GM21367 (cell line): ENCODE data around the gene GSTM2.
"Not testable (repeated sequence)": the region's sequence is repeated elsewhere in the genome, so short reads cannot be mapped to it uniquely, and the experiment has no call there.

ENCODE experiments used
- ATAC-seq: cut with Tn5 transposase; IDR thresholded peaks from one replicate; pipeline ENCODE4 v1.9.1; 2021; ENCODE audit not compliant: unreplicated experiment

Gene GSTM2

DNA sequence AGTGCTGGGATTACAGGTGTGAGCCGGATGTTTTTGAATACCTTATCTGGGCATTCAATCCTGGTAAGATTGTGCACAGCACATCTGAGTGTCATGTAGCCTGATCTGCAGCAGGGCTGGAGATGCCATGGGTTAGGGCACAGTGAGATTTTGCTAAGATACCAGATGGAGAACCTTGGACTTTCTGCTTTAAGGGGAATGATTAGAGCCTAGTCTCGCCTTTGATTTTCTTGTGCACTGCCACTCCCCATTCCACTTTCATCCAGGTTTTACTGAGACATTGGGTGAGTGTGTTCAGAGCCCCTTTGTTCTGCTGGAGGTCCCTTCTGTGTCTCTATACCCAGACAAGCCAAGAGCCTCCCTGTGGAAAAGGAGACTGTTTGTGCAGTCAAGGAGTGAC is 6.0 kb downstream of the GSTM2 start:
- not testable (repeated sequence) for ATAC-seq

DNA sequence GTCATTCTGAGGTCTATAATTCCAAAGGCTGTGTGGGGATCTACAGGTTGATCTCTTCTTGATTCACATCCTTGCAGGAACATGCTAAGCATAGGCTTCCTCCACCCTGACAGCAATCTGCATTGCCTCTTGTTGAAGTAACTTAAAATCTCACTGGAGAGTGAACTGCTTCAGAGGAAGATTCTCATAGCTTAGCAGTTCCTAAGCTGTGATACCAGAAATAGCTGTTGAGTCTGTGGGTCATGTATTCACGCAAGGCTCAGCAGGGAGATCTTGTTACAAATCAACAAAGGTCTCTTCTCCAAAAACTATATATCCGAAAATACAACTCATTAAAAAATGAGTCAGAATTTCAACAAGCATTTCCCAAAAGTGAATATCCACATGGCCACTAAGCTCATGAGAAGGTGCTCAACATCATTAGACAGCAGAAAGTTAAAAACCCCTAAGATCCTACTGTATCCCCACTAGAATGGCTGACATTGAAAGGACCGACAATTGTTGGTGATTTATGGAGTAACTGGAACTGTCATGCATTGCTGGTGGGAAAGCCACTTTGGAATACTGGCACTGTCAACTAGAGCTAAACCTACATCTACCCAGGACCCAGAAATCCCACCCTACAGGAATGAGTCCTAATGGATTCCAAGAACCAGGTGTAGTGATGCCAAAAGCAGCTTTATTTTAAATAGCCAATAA is 9.0 kb downstream of the GSTM2 start:
- ATAC-seq, result not testable (repeated sequence)

DNA sequence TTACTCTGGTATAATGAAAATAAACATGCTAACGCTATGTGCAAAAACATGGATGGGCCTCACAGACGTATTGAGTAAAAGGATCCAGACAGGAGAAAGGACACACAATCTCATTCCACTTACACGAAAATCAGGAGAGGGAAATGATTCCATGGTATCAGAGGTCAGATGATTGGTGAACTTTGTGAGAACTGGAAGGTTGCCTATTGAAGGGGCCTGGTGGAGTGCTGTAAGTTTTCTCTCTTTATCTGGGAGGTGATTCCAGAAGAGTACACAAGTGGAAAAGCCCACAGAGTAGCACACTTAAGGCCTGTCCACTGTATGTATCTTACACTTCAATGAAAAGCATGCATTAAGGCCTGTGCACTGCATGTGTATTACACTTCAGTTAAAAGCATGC is 9.6 kb downstream of the GSTM2 start:
- no peak for ATAC-seq

DNA sequence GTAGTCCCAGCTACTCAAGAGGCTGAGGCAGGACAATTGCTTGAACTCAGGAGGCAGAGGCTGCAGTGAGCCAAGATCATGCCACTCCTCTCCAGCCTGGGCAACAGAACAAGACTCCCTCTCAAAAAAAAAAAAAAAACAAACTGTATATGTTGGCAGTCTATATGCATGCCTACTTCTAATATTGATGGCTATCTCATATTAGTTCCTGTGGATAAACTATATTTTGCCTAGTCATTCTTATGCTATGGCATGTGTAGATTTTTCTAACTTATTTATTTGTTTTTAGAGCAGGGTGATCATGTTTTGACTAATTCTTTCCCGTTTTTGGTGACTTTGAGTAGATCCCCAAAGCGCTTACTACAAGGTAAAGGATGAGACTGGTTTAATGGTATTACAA is 10.8 kb downstream of the GSTM2 start:
- not testable (repeated sequence) for ATAC-seq

DNA sequence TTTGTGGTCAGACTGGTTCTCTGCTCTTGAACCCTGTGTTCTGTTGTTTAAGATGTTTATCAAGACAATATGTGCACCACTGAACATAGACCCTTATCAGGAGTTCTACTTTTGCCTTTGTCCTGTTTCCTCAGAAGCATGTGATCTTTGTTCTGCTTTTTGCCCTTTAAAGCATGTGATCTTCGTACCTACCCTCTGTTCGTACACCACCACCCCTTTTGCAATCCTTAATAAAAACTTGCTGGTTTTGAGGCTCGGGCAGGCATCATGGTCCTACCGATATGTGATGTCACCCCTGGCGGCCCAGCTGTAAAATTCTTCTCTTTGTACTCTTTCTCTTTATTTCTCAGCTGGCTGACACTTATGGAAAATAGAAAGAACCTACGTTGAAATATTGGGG is 16.9 kb downstream of the GSTM2 start:
- not testable (repeated sequence) for ATAC-seq

DNA sequence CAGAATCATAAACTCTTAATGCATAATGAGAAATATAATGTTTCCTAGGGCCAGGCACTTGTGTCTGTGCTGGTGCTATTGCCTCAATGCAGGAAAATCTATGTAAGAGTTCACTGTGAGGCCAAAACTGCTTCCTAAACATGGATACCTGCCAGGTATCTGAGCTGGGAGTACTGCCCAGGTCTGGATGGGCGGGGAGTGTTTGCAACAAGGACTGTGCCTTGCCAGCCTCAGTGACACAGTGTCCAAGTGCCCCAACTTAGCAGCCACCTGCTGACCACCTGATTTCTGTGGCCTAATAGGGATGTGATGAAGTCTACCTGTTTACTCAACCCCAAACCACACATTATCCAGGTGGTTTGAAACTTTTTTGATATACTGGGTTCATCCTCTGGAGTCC is 17.5 kb downstream of the GSTM2 start:
- ATAC-seq, result not testable (repeated sequence)

DNA sequence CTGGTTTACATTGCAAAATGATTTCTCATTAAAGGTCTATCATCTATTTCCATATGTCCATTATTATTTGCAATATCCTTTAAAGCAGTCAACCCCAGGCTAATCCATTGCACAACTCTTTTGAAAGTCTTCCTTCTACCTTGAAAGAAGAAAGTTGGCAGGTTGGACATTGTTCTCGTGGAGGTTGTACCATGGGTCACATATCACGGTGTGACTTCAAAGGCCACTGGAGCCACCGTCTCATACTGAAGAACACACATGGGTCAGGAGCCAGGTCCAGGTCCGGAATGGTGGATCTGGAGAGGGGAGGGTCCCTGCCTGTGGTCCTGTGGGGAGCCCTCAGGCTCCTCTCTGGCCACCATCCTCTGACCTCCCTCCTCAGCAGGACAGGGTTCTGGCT is 18.0 kb downstream of the GSTM2 start:
- not testable (repeated sequence) for ATAC-seq

DNA sequence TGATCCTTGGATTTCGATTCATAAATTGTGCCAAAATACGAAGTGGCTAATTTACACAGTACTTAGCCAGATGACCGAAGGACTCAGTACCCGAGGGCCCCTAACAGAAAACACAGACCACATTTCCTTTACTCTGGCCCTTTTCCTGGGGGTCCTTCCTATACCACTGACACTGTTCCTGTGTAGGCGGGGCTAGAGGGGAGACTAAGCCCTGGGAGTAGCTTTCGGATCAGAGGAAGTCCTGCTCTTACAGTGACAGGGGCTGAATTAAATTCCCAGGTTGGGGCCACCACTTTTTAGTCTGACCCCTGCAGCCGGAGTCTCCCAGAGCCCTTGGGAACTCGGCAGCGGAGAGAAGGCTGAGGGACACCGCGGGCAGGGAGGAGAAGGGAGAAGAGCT is 19.3 kb downstream of the GSTM2 start:
- not testable (repeated sequence) for ATAC-seq

DNA sequence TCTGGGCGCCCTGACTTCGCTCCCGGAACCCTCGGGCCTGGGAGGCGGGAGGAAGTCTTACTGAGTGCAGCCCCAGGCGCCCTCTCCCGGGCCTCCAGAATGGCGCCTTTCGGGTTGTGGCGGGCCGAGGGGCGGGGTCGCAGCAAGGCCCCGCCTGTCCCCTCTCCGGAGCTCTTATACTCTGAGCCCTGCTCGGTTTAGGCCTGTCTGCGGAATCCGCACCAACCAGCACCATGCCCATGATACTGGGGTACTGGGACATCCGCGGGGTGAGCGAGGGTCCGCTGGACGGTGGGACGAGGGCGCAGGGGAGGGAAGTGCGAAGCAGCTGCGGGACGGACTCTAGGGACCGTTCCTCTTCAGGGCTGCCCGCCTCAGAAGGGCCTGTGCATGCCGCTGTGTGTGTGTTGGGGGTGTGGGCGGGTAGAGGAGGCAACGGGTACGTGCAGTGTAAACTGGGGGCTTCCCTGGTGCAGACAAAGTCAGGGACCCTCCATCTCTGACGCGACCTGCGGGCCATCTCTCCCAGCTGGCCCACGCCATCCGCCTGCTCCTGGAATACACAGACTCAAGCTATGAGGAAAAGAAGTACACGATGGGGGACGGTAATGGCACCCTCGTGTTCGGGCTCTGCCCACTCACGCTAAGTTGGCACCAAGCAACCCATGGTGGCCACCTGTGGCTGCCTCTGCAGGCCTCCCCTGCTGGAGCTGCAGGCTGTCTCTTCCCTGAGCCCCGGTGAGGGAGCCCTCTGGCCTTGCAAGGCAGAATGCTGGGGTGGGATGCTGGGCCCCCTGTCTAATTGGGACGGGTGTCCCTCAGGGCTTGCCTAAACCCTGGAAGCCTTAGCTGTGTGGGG is 20.0 kb downstream of the GSTM2 start, which contains the start of gene GSTM1:
GSTM1 (plus strand) TSS at position 177 of the 859 bp plus-strand sequence; CDS start at position 234, 57 bp downstream.
- peak; percentile 95 for ATAC-seq

DNA sequence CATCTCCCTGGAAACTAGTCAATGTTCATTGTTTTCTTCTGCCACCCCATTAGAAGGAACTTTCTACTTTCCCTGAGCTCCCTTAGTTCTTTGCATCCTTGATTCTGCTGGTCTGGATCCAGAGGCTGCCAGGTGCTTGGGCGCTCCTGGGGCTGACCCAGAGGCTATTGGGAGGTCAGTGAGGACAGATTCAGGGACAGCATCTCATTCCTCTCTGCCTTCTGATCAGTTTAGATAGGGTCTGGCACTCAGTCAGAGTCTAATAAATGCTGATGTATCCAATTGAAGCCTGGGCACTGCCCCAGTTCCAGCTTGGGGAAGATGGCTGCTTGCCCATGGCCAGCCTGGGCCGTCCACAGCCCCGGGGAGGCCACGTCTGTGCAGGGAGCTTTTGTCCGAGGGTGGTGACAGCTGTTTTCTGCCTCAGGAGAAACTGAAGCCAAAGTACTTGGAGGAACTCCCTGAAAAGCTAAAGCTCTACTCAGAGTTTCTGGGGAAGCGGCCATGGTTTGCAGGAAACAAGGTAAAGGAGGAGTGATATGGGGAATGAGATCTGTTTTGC is 22.1 kb downstream of the GSTM2 start:
- no peak for ATAC-seq

DNA sequence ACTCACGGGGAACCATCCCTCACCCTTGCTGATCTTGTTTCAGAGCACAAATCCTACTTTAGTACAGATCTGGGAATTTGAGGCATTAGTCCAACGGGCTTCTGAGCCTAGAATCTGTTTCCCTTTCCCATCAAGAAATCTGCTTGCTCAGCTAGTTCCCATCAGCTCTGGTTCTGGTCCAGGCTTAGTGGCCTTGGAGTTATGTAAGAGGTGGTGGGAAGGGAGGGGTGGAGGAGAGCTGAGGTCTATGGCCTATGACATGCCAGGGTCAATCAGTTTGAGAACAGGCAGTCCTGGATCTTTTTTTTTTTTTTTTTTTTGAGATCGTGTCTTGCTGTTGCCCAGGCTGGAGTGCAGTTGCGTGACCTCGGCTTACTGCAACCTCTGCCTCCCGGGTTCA is 23.9 kb downstream of the GSTM2 start:
- no peak for ATAC-seq

DNA sequence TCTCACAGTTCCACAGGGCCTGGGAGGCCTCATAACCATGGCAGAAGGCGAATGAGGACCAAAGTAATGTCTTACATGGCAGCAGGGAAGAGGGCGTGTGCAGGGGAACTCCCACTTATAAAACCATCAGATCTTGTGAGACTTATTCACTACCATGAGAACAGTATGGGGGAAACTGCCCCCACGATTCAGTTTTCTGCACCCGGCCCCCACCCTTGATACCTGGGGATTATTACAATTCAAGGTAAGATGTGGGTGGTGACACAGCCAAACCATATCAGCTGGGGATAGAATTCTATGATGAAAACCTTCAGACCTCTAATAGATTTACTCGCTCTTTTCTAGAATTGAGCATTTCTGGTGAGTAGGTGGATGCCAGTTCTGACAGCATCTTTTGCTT is 26.5 kb downstream of the GSTM2 start:
- ATAC-seq, result not testable (repeated sequence)

DNA sequence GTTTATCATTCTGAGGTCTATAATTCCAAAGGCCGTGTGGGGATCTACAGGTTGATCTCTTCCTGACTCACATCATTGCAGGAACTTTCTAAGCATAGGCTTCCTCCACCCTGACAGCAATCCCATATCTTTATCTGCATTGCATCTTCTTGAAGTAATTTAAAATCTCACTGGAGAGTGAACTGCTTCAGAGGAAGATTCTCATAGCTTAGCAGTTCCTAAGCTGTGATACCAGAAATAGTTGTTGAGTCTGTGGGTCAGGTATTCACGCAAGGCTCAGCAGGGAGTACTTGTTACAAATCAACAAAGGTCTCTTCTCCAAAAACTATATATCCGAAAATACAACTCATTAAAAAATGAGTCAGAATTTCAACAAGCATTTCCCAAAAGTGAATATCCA is 27.3 kb downstream of the GSTM2 start:
- not testable (repeated sequence) for ATAC-seq

DNA sequence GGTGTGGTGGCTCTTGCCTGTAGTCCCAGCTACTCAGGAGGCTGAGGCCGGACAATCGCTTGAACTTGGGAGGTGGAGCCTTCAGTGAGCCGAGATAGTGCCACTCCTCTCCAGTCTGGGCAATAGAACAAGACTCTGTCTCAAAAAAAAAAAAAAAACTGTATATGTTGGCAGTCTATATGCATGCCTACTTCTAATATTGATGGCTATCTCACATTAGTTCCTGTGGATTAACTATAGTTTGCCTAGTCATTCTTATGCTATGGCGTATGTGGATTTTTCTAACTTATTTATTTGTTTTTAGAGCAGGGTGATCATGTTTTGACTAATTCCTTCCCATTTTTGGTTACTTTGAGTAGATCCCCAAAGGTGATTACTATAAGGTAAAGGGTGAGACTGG is 29.2 kb downstream of the GSTM2 start:
- no peak for ATAC-seq

DNA sequence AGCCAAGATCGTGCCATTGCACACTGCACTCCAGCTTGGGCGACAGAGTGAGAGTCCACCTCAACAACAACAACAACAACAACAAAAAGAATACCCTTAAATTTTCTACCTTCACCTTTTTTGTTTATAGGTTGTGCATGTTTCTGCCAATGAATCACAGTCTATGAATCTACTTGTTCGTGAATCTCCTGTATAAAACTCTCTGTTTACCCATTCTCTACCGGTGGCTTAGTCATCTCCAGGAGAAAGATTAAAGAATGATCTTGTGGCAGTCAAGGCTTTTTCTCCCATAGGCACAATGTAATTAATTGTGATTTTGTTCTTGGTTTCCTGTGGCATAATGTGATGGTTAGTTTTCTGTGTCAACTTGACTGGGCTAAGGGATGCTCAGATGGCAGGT is 30.0 kb downstream of the GSTM2 start:
- ATAC-seq, result not testable (repeated sequence)

DNA sequence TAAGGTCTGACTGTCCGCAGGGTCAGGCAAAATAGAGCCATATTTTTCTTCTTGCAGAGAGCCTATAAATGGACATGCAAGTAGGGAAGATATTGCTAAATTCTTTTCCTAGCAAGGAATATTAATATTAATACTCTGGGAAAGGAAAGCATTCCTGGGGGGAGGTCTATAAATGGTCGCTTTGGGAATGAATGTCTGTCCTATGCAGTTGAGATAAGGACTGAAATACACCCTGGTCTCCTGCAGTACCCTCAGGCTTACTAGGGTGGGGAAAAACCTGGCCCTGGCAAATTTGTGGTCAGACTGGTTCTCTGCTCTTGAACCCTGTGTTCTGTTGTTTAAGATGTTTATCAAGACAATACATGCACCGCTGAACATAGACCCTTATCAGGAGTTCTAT is 35.1 kb downstream of the GSTM2 start:
- not testable (repeated sequence) for ATAC-seq

DNA sequence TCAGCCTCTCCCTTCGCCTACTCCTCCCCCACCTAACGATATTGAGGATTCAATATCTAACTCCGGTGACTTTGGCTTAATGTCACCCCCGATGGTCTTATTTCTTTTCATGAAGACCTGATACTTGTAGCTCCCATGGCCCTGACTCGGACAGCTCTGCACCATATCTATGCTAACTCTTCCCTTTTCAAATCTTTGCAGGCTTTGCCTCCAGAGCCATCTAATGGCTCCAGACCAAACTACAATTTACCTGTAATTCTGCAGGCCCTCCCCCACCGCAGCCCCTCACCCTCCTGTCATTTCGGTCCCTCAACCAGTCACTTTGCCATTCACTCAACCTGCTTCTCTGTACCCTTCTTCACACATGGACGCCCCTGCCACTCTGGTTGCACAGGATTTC is 36.3 kb downstream of the GSTM2 start:
- ATAC-seq, result no peak

DNA sequence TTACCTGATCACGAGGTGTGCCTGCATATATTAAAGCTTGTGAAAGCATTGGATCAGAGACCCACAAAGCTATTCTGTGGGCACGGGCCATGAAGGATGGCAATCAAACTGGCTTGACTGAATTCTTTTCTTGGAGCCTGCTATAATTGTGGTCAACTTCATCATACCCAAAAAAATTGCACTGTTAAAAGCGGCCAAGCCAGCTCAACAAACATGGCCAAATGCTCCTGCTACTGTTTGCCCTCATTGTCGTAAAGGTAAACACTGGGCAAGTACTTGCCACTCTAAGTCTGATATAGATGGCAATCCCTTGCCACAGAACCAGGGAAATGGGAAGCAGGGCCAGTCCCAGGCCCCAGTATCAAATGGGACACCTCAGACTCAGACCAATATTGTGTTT is 37.6 kb downstream of the GSTM2 start:
- no peak for ATAC-seq

DNA sequence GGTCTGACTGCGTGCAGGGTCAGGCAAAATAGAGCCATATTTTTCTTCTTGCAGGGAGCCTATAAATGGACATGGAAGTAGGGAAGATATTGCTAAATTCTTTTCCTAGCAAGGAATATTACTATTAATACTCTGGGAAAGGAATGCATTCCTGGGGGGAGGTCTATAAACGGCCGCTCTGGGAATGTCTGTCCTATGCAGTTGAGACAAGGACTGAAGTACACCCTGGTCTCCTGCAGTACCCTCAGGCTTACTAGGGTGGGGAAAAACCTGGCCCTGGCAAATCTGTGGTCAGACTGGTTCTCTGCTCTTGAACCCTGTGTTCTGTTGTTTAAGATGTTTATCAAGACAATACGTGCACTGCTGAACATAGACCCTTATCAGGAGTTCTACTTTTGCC is 41.1 kb downstream of the GSTM2 start:
- ATAC-seq, result not testable (repeated sequence)

DNA sequence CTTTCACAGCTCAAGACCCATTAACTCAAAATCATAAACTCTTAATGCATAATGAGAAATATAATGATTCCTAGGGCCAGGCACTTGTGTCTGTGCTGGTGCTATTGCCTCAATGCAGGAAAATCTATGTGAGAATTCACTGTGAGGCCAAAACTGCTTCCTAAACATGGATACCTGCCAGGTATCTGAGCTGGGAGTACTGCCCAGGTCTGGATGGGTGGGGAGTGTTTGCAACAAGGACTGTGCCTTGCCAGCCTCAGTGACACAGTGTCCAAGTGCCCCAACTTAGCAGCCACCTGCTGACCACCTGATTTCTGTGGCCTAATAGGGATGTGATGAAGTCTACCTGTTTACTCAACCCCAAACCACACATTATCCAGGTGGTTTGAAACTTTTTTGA is 42.0 kb downstream of the GSTM2 start:
- not testable (repeated sequence) for ATAC-seq

DNA sequence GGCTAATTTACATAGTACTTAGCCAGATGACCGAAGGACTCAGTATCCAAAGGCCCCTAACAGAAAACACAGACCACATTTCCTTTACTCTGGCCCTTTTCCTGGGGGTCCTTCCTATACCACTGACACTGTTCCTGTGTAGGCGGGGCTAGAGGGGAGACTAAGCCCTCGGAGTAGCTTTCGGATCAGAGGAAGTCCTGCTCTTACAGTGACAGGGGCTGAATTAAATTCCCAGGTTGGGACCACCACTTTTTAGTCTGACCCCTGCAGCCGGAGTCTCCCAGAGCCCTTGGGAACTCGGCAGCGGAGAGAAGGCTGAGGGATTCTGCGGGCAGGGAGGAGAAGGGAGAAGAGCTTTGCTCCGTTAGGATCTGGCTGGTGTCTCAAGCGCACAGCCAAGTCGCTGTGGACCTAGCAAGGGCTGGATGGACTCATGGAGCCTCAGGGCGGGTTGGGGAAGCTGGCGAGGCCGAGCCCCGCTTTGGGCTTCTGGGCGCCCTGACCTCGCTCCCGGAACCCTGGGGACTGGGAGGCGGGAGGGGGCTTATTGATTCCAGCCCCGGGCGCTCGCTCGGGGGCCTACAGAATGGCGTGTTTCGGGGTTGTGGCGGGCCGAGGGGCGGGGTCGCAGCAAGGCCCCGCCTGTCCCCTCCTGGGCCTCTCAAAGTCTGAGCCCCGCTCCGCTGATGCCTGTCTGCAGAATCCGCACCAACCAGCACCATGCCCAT is 43.9 kb downstream of the GSTM2 start, which contains the start of gene GSTM5:
GSTM5 (plus strand) TSS at position 659 of the 728 bp plus-strand sequence; CDS start at position 721, 62 bp downstream.
- not testable (repeated sequence) for ATAC-seq
